ENCODE results near the gene GNA14. TPM values are rescaled to one million over a fixed set of nuclear protein-coding genes. Genes with fewer than 3 reads are reported as not detected.

The GNA14 gene
- total RNA-seq, 1 experiment from 2014 or later: 1.3 TPM

DNA sequence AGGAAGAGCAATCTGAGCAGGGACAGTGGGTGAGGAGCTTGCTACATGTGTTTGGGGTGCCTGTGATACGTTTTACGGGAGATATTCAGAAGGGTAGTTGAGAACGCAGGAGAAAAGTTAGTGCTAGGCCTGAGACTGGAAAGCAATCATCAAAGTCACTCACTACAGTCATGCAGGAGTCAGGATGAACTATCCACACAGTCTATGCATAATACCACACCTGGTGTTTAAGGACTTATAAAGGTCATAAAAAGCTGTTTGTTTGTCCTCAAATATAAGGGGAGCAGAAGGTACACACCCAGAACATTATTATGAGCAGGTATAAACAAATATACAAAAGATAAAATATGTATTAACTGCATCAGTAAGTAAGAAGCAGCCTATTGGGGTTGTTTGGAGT lies 176.6 kb downstream of the GNA14 start:
- ChIA-PET POLR2A (ENCODE audit: unreplicated experiment) (no interaction called here), CTCF (no interaction called here)
- intact Hi-C loops (cut with micrococcal nuclease; ENCODE audit: unreplicated experiment): no loop called here
- Histone ChIP-seq H3K79me2 (ENCODE audit: low read depth) (no peaks in the 10 kb centered on the region), H4K20me1 (ENCODE audit: insufficient read depth) (no peaks in the 10 kb centered on the region), H3K36me3 (ENCODE audit: low read depth) (no peaks in the 10 kb centered on the region), H3K4me3 (no peak overlapping the region), H3K9me2 (ENCODE audit: insufficient read depth) (no peaks in the 10 kb centered on the region), H2AFZ (no peak overlapping the region), H3F3A (ENCODE audit: insufficient read depth, low read depth) (no peaks in the 10 kb centered on the region), H3K9me3 (ENCODE audit: insufficient read depth, low read depth) (no peaks in the 10 kb centered on the region), H3K4me2 (no peak overlapping the region), H3K4me1 (replicated peaks; ENCODE audit: insufficient read depth) (peaks cover 8% of the 10 kb centered on the region; the same call in 1 of the 2 replicates), H3K27me3 (ENCODE audit: insufficient read depth, low read depth) (no peaks in the 10 kb centered on the region), H3K27ac (no peak overlapping the region)
- DNase-seq: no peak
- no TSS peak for BruUV-seq (replicated peaks)
- TF ChIP-seq EZH2 (IDR thresholded peaks at IDR 0.05; ENCODE audit: low read depth): no peak
- TF ChIP-seq, protein P1, sequence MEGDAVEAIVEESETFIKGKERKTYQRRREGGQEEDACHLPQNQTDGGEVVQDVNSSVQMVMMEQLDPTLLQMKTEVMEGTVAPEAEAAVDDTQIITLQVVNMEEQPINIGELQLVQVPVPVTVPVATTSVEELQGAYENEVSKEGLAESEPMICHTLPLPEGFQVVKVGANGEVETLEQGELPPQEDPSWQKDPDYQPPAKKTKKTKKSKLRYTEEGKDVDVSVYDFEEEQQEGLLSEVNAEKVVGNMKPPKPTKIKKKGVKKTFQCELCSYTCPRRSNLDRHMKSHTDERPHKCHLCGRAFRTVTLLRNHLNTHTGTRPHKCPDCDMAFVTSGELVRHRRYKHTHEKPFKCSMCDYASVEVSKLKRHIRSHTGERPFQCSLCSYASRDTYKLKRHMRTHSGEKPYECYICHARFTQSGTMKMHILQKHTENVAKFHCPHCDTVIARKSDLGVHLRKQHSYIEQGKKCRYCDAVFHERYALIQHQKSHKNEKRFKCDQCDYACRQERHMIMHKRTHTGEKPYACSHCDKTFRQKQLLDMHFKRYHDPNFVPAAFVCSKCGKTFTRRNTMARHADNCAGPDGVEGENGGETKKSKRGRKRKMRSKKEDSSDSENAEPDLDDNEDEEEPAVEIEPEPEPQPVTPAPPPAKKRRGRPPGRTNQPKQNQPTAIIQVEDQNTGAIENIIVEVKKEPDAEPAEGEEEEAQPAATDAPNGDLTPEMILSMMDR (conservative IDR thresholded peaks at IDR 0.05): no peak

DNA sequence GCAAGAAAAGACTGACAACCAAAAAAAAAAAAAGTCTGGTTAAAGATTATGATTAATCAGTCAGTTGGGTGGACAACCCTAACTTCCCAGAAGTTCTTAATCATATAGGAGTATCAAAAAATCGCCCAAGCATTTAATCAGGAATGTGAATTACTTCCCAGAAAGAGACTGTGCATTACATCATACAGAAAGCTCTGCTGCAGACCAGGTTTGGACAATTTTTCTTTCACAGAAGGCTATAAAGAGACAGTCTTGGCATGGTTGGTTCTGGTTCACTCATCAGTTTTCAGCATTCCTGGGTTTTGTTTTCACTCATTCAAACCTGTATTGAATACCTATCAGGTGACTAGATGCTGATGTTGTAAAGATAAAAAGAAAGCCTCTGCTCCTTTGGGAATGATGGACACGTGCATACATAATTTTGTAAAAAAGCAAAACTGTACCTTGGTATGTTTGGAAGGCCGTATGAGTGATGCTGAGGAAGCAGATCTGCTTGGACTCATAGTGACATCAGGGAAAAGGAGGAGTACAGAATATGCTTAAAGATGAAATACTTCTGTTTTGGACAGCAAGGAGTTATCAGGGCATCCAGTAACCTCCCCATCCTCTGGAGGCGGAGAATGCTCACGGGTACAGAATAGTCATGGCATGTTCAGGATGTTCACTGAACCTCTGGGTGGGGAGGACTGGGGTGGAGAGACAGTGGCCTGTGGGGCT lies 178.4 kb downstream of the GNA14 start:
- no TSS peak for BruUV-seq (replicated peaks)
- intact Hi-C loops (cut with micrococcal nuclease; ENCODE audit: unreplicated experiment): no loop called here
- H3K36me3 ChIP-seq (ENCODE audit: low read depth): no peaks in the 10 kb centered on the region
- H3K4me1 ChIP-seq (replicated peaks; ENCODE audit: insufficient read depth): peaks cover 13% of the 10 kb centered on the region; the same call in 1 of the 2 replicates
- no peak overlapping the region for H3K4me3 ChIP-seq
- no peak overlapping the region for H3K27ac ChIP-seq
- no peaks in the 10 kb centered on the region for H3K27me3 ChIP-seq (ENCODE audit: insufficient read depth, low read depth)
- no peaks in the 10 kb centered on the region for H3K9me2 ChIP-seq (ENCODE audit: insufficient read depth)
- CTCF ChIA-PET: no interaction called here
- H2AFZ ChIP-seq: no peak overlapping the region
- no peak overlapping the region for H3K4me2 ChIP-seq
- POLR2A ChIA-PET (ENCODE audit: unreplicated experiment): no interaction called here
- no peak for TF ChIP-seq EZH2 (IDR thresholded peaks at IDR 0.05; ENCODE audit: low read depth)
- TF ChIP-seq, protein P1 (conservative IDR thresholded peaks at IDR 0.05): no peak
- H3F3A ChIP-seq (ENCODE audit: insufficient read depth, low read depth): no peaks in the 10 kb centered on the region
- H3K79me2 ChIP-seq (ENCODE audit: low read depth): no peaks in the 10 kb centered on the region
- no peaks in the 10 kb centered on the region for H3K9me3 ChIP-seq (ENCODE audit: insufficient read depth, low read depth)
- DNase-seq: no peak
- no peaks in the 10 kb centered on the region for H4K20me1 ChIP-seq (ENCODE audit: insufficient read depth)

DNA sequence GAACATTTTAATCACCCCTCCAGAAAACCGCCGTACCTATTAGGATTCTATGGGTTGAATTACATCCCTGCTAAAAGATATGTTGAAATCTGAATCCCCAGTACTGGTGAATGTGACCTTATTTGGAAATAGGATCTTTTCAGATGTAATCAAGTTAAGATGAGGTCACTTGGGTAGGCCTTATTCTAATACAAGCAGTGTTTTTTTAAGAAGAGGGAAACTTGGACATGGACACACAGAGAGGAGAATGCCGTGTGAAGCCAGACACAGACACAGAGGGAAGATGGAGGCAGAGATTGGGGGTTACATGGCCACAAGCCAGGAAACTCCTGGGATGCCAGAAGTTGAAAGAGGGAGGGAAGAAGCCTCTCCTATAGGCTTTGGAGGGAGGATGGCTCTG lies 183.5 kb downstream of the GNA14 start:
- Histone ChIP-seq H3K36me3 (ENCODE audit: low read depth) (no peaks in the 10 kb centered on the region), H3K27me3 (ENCODE audit: insufficient read depth, low read depth) (no peaks in the 10 kb centered on the region), H3F3A (ENCODE audit: insufficient read depth, low read depth) (no peaks in the 10 kb centered on the region), H2AFZ (no peak overlapping the region), H3K4me3 (no peak overlapping the region), H3K9me3 (ENCODE audit: insufficient read depth, low read depth) (no peaks in the 10 kb centered on the region), H3K9me2 (ENCODE audit: insufficient read depth) (no peaks in the 10 kb centered on the region), H3K27ac (no peak overlapping the region), H4K20me1 (ENCODE audit: insufficient read depth) (no peaks in the 10 kb centered on the region), H3K4me1 (replicated peaks; ENCODE audit: insufficient read depth) (peaks cover 13% of the 10 kb centered on the region; the same call in 1 of the 2 replicates), H3K79me2 (ENCODE audit: low read depth) (no peaks in the 10 kb centered on the region), H3K4me2 (no peak overlapping the region)
- POLR2A ChIA-PET (ENCODE audit: unreplicated experiment): no interaction called here
- no TSS peak for BruUV-seq (replicated peaks)
- TF ChIP-seq EZH2 (IDR thresholded peaks at IDR 0.05; ENCODE audit: low read depth): no peak
- TF ChIP-seq, protein P1 (conservative IDR thresholded peaks at IDR 0.05): no peak
- no peak for DNase-seq
- intact Hi-C loops (cut with micrococcal nuclease; ENCODE audit: unreplicated experiment): no loop called here
- CTCF ChIA-PET: no interaction called here

All from PC-9 (cell line).